Coronary artery (tissue), 2 donors: Measurements from ENCODE around the gene RCOR3.
"Not testable (repeated sequence)": the region's sequence is repeated elsewhere in the genome, so short reads cannot be mapped to it uniquely, and the experiment has no call there.

Source experiments
- DNase-seq: peaks from one replicate; pipeline ENCODE4 v3.0.0-alpha.2; 2017; ENCODE audit warnings: low spot score
- H3K27ac ChIP-seq, 2 donors: fragments of 200-600 bp; sonication (generic); one replicate each; pipeline ENCODE4 v1.5.1; 2016 to 2019
- H3K4me3 ChIP-seq: fragments of 200-600 bp; sonication (generic); 2 replicates; pipeline ENCODE4 v1.5.1; 2016; ENCODE audit warnings: mild to moderate bottlenecking, moderate library complexity
- CTCF ChIP-seq: fragments of 200-600 bp; sonication (generic); IDR thresholded peaks from one replicate; pipeline ENCODE4 v1.5.1; 2019; ENCODE audit warnings: antibody characterized with exemption

The RCOR3 gene

GRCh38 chr1:211258756-211259637 lies at the start of gene RCOR3:
Gene RCOR3 (plus strand): TSS chr1:211259366. CDS start chr1:211259561, 195 bp downstream.
- TF ChIP-seq CTCF, result no peak
- peak within 1 kb of the TSS; percentile 94 to 100 for H3K27ac ChIP-seq
- peak; percentile 96 for DNase-seq
- peak within 1 kb of the TSS; percentile 99 for H3K4me3 ChIP-seq

DNA sequence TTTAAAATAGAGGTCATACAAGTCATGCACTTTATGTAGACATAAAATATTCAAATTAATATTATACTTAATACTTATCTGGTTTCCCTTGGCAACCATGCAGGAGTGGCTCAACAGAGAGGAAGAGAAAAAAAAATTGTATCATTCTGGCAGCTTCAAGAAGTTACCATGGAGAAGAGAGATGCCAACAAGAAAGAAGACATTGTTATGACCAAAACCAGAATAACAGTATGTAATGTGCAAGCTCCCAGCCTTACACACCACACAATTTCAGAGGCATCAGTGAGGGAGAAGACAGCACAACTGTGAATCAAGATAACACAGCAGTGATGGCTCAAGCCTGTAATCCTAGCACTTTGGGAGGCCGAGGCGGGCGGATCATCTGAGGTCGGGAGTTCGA lies 49.1 kb upstream of the RCOR3 start:
- DNase-seq, result no peak
- no peak for TF ChIP-seq CTCF
- Histone ChIP-seq H3K4me3 (no peak overlapping the region), H3K27ac (no peak overlapping the region)

DNA sequence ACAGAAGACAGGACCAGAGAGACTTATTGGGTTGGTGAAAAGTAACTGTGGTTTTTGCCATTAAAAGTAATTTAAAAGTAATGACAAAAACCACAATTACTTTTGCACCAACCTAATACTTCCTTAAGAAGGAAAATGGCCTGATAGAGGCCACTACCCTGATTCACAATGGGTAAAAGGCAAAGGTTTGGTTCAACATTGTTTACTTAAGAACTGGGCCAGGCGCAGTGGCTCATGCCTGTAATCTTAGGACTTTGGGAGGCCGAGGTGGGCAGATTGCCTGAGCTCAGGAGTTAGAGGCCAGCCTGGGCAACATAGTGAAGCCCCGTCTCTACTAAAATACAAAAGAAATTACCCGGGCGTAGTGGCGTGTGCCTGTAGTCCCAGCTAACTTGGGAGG lies 48.2 kb upstream of the RCOR3 start:
- TF ChIP-seq CTCF, result no peak
- Histone ChIP-seq H3K4me3 (no peak overlapping the region), H3K27ac (no peak overlapping the region)
- DNase-seq, result no peak

- Histone ChIP-seq H3K4me3 (no peak overlapping the region), H3K27ac (no peak overlapping the region)
- no peak for TF ChIP-seq CTCF
- DNase-seq, result no peak
Observed at GRCh38 chr1:211213702-211214101, 45.5 kb upstream of the RCOR3 start.

DNA sequence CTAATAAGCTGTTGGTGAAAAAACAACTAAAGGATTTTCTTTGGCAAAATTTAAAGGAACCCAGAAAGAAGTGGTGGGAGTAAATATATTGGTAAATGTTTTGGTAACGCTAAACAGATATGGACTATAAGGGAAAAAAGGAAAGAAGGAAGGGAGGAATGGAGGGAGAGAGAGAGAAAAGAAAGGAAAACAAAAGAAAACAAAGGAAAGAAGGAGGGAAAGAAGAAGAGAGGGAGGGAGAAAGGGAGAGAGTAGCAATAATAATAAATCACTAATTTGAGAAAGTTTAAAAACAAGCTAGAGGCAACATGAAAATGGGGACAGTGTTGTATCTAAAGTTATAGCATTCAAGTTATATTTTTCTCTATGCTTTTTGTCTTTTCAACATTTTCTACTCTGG lies 43.6 kb upstream of the RCOR3 start:
- Histone ChIP-seq H3K27ac (no peak overlapping the region), H3K4me3 (no peak overlapping the region)
- DNase-seq, result no peak
- no peak for TF ChIP-seq CTCF

GRCh38 chr1:211217392-211217791 lies 41.8 kb upstream of the RCOR3 start:
- no peak for DNase-seq
- Histone ChIP-seq H3K27ac (no peak overlapping the region), H3K4me3 (no peak overlapping the region)
- TF ChIP-seq CTCF, result no peak

DNA sequence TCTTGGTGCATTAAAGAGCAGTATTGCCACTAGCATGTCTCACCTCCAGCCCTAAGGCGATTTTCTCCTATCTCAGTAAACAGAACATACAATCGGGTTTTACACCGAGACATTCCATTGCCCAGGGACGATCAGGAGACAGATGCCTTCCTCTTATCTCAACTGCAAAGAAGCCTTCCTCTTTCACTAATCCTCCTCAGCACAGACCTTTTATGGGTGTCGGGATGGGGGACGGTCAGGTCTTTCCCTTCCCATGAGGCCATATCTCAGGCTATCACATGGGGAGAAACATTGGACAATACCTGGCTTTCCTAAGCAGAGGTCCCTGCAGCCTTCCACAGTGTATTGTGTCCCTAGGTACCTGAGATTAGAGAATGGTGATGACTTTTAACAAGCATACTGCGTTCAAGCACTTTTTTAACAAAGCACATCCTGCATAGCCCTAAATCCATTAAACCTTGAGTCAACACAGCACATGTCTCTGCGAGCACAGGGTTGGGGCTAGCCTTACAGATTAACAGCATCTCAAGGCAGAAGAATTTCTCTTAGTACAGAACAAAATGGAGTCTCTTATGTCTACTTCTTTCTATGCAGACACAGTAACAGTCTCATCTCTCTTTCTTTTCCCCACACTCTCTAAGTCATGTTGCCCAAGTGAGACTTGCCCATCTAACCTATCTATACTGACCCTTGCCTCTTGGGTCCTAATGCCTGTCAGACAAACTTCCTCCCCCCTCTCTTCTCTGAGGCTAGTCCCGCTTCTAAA lies 36.5 kb upstream of the RCOR3 start:
- DNase-seq, H3K27ac ChIP-seq, H3K4me3 ChIP-seq: not testable (repeated sequence)

DNA sequence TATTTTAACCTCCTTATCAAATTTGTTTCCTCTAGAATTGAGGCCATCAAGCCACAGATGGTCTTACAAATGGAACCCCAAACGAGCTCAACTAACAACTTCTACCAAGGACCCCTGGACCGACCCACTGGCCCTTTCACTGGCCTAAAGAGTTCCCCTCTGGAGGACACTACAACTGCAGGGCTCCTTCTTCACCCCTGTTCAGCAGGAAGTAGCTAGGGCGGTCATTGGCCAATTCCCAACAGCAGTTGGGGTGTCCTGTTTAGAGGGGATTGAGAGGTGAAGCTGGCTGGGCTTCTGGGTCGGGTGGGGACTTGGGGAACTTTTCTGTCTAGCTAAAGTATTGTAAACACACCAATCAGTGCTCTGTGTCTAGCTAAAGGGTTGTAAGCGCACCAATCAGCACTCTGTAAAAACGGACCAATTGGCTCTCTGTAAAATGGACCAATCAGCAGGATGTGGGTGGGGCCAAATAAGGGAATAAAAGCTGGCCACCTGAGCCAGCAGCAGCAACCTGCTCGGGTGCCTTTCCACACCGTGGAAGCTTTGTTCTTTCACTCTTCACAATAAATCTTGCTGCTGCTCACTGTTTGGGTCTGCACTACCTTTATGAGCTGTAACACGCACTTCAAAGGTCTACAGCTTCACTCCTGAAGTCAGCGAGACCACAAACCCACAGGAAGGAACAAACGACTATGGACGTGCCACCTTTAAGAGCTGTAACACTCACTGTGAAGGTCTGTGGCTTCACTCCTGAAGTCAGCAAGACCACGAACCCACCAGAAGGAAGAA lies 30.4 kb upstream of the RCOR3 start:
- DNase-seq, H3K4me3 ChIP-seq, H3K27ac ChIP-seq: not testable (repeated sequence)
